ENCODE data around the gene IFT52.

The IFT52 gene

GRCh38 chr20:43567477-43567876 lies 23.3 kb upstream of the IFT52 start:
- Histone ChIP-seq H3K27ac (no peak overlapping the region), H3K4me3 (no peak overlapping the region)
- DNase-seq (ENCODE audit: low spot score), result no peak
- TF ChIP-seq CTCF (IDR thresholded peaks at IDR 0.05), result no peak

GRCh38 chr20:43568706-43569105 lies 22.0 kb upstream of the IFT52 start:
- no peak for DNase-seq (ENCODE audit: low spot score)
- no peak for TF ChIP-seq CTCF (IDR thresholded peaks at IDR 0.05)
- no peak overlapping the region for H3K27ac ChIP-seq
- H3K4me3 ChIP-seq, result no peak overlapping the region

- TF ChIP-seq CTCF (IDR thresholded peaks at IDR 0.05), result no peak
- DNase-seq (ENCODE audit: low spot score), result no peak
- Histone ChIP-seq H3K4me3 (no peak overlapping the region), H3K27ac (no peak overlapping the region)
Measured at GRCh38 chr20:43569282-43569681, 21.5 kb upstream of the IFT52 start.

- Histone ChIP-seq H3K4me3 (no peak overlapping the region), H3K27ac (no peak overlapping the region)
- DNase-seq (ENCODE audit: low spot score), result no peak
- no peak for TF ChIP-seq CTCF (IDR thresholded peaks at IDR 0.05)
Measured at GRCh38 chr20:43570496-43570895, 20.2 kb upstream of the IFT52 start.

- no peak for TF ChIP-seq CTCF (IDR thresholded peaks at IDR 0.05)
- no peak for DNase-seq (ENCODE audit: low spot score)
- no peak overlapping the region for H3K27ac ChIP-seq
- no peak overlapping the region for H3K4me3 ChIP-seq
Measured at GRCh38 chr20:43571310-43571709, 19.4 kb upstream of the IFT52 start.

- no peak for TF ChIP-seq CTCF (IDR thresholded peaks at IDR 0.05)
- no peak for DNase-seq (ENCODE audit: low spot score)
- Histone ChIP-seq H3K27ac (no peak overlapping the region), H3K4me3 (no peak overlapping the region)
Measured at GRCh38 chr20:43571771-43572170, 19.0 kb upstream of the IFT52 start.

- Histone ChIP-seq H3K4me3 (no peak overlapping the region), H3K27ac (no peak overlapping the region)
- TF ChIP-seq CTCF (IDR thresholded peaks at IDR 0.05), result no peak
- no peak for DNase-seq (ENCODE audit: low spot score)
Measured at GRCh38 chr20:43572891-43573290, 17.8 kb upstream of the IFT52 start.
